DND-41 (cell line): ENCODE data around the gene TRPV5.

Source experiments
- CTCF ChIP-seq: IDR thresholded peaks from 2 replicates; pipeline ENCODE4 v1.5.1; 2012; ENCODE audit warnings: borderline replicate concordance, low read length, moderate library complexity, mild to moderate bottlenecking; ENCODE audit not compliant: poor library complexity, severe bottlenecking; ENCODE audit errors: extremely low read depth
- EZH2 ChIP-seq: IDR thresholded peaks from 3 replicates; pipeline ENCODE4 v1.6.1; 2012; ENCODE audit warnings: borderline replicate concordance, low read depth, mild to moderate bottlenecking, moderate library complexity, low read length, inconsistent platforms; ENCODE audit not compliant: severe bottlenecking

GRCh38 chr7:142870147-142870559 is 63.4 kb downstream of the TRPV5 start:
- TF ChIP-seq CTCF: no peak
- no peak for TF ChIP-seq EZH2
